ENCODE results near the gene WBP4. TPM values are rescaled to one million over a fixed set of nuclear protein-coding genes. Genes with fewer than 3 reads are reported as not detected.

The WBP4 gene
- total and polyA plus RNA-seq, 9 of the 15 experiments (the other 6 are each of a cell fraction or from before 2014, with no cell fraction given), result 5.5 to 12.2 (median 7.9) TPM

DNA sequence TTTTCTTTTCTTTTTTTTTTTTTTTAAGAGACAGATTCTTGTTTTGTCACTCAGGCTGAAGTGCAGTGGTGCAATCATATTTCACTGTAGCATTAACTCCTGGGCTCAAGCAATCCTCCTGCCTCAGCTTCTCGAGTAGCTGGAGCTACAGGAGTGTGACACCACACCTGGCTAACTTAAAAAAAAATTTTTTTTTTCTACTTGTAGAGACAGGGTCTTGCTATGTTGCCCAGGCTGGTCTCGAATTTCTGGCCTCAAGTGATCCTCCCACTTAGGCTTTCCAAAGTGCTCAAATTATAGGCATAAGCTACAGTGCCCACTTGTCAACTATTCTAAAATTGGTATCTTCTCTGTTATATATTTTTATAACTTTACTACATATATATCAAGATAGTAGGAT, 48.8 kb upstream of the WBP4 start:
- no peak overlapping the region for H3K27ac ChIP-seq (ENCODE audit: extremely low read depth, low read depth, low read length)
- peaks cover 99% of the 10 kb centered on the region for H3K79me2 ChIP-seq (ENCODE audit: control insufficient read depth, insufficient read depth, low read length)
- no peaks in the 10 kb centered on the region for H3K9me3 ChIP-seq (replicated peaks; ENCODE audit: control insufficient read depth, insufficient read depth, low read depth, low read length)
- ATAC-seq, result no peak
- FAIRE-seq, result no peak
- no peaks in the 10 kb centered on the region for H3K27me3 ChIP-seq (ENCODE audit: control insufficient read depth in 2 of 2, insufficient read depth in 2 of 2, low read length in 2 of 2)
- H3K36me3 ChIP-seq (ENCODE audit: control insufficient read depth, insufficient read depth, low read length), result peaks cover 29% of the 10 kb centered on the region; the same call in 2 of the 3 replicates
- H4K20me1 ChIP-seq (replicated peaks; ENCODE audit: control insufficient read depth, insufficient read depth, low read length), result no peaks in the 10 kb centered on the region
- no peaks in the 10 kb centered on the region for H3K9me1 ChIP-seq (ENCODE audit: control insufficient read depth, insufficient read depth, low read length)
- 57% methylated on average over 1 of the region's 2 CpGs for WGBS (ENCODE audit: insufficient coverage, low coverage, missing lambda C conversion rate)
- H3K4me2 ChIP-seq (ENCODE audit: insufficient read depth, low read length), result no peak overlapping the region
- BruUV-seq (replicated peaks), result no TSS peak
- no peak overlapping the region for H3K4me3 ChIP-seq
- no peak for DNase-seq (ENCODE audit: extremely low read depth in 1 of 4, low spot score in 3 of 4)
- ChIA-PET CTCF (ENCODE audit: low intra/inter-chr PET ratio) (no interaction called here), POLR2A (interaction anchor here (1.0 kb wide), 1 partner anchor 20 kb away, joined by 3 read pairs; no protein-coding TSS in a partner anchor)
- TF ChIP-seq ZNF121 (CRISPR knock-in tag; conservative IDR thresholded peaks at IDR 0.05), result peak; percentile 75; the same call in 1 of the 2 replicates
- TF ChIP-seq, protein P1, sequence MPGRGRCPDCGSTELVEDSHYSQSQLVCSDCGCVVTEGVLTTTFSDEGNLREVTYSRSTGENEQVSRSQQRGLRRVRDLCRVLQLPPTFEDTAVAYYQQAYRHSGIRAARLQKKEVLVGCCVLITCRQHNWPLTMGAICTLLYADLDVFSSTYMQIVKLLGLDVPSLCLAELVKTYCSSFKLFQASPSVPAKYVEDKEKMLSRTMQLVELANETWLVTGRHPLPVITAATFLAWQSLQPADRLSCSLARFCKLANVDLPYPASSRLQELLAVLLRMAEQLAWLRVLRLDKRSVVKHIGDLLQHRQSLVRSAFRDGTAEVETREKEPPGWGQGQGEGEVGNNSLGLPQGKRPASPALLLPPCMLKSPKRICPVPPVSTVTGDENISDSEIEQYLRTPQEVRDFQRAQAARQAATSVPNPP (IDR thresholded peaks at IDR 0.05; ENCODE audit: borderline replicate concordance, insufficient read depth, insufficient read length), result no peak
- H3K9ac ChIP-seq (ENCODE audit: insufficient read depth in 1 of 2, low read depth in 2 of 2, low read length in 2 of 2), result no peak overlapping the region
- H2AFZ ChIP-seq (ENCODE audit: low read depth, low read length), result no peak overlapping the region
- intact Hi-C loops (cut with micrococcal nuclease), result no loop called here
- in situ Hi-C loops (cut with MboI), result no loop called here
- H3K4me1 ChIP-seq (replicated peaks in 1 of 2; ENCODE audit: control insufficient read depth in 2 of 2, insufficient read depth in 2 of 2, low read length in 2 of 2), result peaks cover 3 to 25% of the 10 kb centered on the region in 2 experiments; a peak in 3 of 5 replicates

GRCh38 chr13:41013835-41014234, 47.5 kb upstream of the WBP4 start:
- no peak overlapping the region; the same call in 1 of the 2 replicates for H3K4me2 ChIP-seq (ENCODE audit: insufficient read depth, low read length)
- no peak overlapping the region for H3K9ac ChIP-seq (ENCODE audit: insufficient read depth in 1 of 2, low read depth in 2 of 2, low read length in 2 of 2)
- in situ Hi-C loops (cut with MboI), result no loop called here
- intact Hi-C loops (cut with micrococcal nuclease), result no loop called here
- 48% methylated on average over 2 of the region's 2 CpGs for WGBS (ENCODE audit: insufficient coverage, low coverage, missing lambda C conversion rate)
- H3K9me1 ChIP-seq (ENCODE audit: control insufficient read depth, insufficient read depth, low read length), result no peaks in the 10 kb centered on the region
- no peak for DNase-seq (ENCODE audit: extremely low read depth in 1 of 4, low spot score in 3 of 4)
- H3K27me3 ChIP-seq (ENCODE audit: control insufficient read depth in 2 of 2, insufficient read depth in 2 of 2, low read length in 2 of 2), result no peaks in the 10 kb centered on the region
- H3K36me3 ChIP-seq (ENCODE audit: control insufficient read depth, insufficient read depth, low read length), result peaks cover 29% of the 10 kb centered on the region; the same call in 1 of the 3 replicates
- H3K4me1 ChIP-seq (replicated peaks in 1 of 2; ENCODE audit: control insufficient read depth in 2 of 2, insufficient read depth in 2 of 2, low read length in 2 of 2), result peaks cover 3 to 13% of the 10 kb centered on the region in 2 experiments; a peak in 3 of 5 replicates
- POLR2A ChIA-PET, result interaction anchor here (0.7 to 1.2 kb wide), 4 partner anchors 9 to 702 kb away, joined by 3 to 4 read pairs (median 3); no protein-coding TSS in a partner anchor
- no TSS peak for BruUV-seq (replicated peaks)
- no peak for FAIRE-seq
- H3K27ac ChIP-seq (ENCODE audit: extremely low read depth, low read depth, low read length), result no peak overlapping the region
- no peak overlapping the region for H3K4me3 ChIP-seq
- H2AFZ ChIP-seq (ENCODE audit: low read depth, low read length), result no peak overlapping the region
- H3K9me3 ChIP-seq (replicated peaks; ENCODE audit: control insufficient read depth, insufficient read depth, low read depth, low read length), result no peaks in the 10 kb centered on the region
- H4K20me1 ChIP-seq (replicated peaks; ENCODE audit: control insufficient read depth, insufficient read depth, low read length), result no peaks in the 10 kb centered on the region
- peak; percentile 8; the same call in 1 of the 3 replicates for ATAC-seq
- H3K79me2 ChIP-seq (ENCODE audit: control insufficient read depth, insufficient read depth, low read length), result peaks cover 99% of the 10 kb centered on the region
- CTCF ChIA-PET (ENCODE audit: low intra/inter-chr PET ratio), result no interaction called here
- TF ChIP-seq NR3C1 (CRISPR knock-in tag; IDR thresholded peaks at IDR 0.05) (no peak), ZBTB43 (CRISPR knock-in tag; IDR thresholded peaks at IDR 0.05) (no peak), SMARCA4 (IDR thresholded peaks at IDR 0.05) (no peak), TCFL5 (CRISPR knock-in tag; conservative IDR thresholded peaks at IDR 0.05) (no peak), ZFX (CRISPR knock-in tag; IDR thresholded peaks at IDR 0.05) (no peak), FOXA3 (CRISPR knock-in tag; conservative IDR thresholded peaks at IDR 0.05 in 1 of 2, IDR thresholded peaks at IDR 0.05 in 1 of 2) (no peak), ESRRB (CRISPR knock-in tag; IDR thresholded peaks at IDR 0.05; ENCODE audit: borderline replicate concordance) (no peak), SMC3 (conservative IDR thresholded peaks at IDR 0.05; ENCODE audit: insufficient read depth, low read depth, low read length) (no peak), ZNF717 (CRISPR knock-in tag; IDR thresholded peaks at IDR 0.05) (no peak), ZNF586 (CRISPR knock-in tag; conservative IDR thresholded peaks at IDR 0.05) (no peak), SIRT6 (IDR thresholded peaks at IDR 0.05; ENCODE audit: low read depth, low read length) (no peak), TEAD4 (IDR thresholded peaks at IDR 0.05; ENCODE audit: low read length) (no peak), TEAD4 (CRISPR knock-in tag; IDR thresholded peaks at IDR 0.05; ENCODE audit: borderline replicate concordance) (no peak), MCM7 (IDR thresholded peaks at IDR 0.05) (no peak)

Data from K562 (cell line).